ENCODE results near the gene TPP1. TPM values are rescaled to one million over a fixed set of nuclear protein-coding genes. Genes with fewer than 3 reads are reported as not detected.

TPP1 gene
- total RNA-seq, result 72.4 and 77.7 TPM in 2 replicates

- H3K27me3 ChIP-seq (ENCODE audit: control insufficient read depth, insufficient read depth, low read length), result no peaks in the 10 kb centered on the region
- peak within 1 kb of the TSS; percentile 84 for H3K4me3 ChIP-seq (ENCODE audit: low read depth, low read length)
- peaks cover 1% of the 10 kb centered on the region for H3K36me3 ChIP-seq (ENCODE audit: control insufficient read depth, insufficient read depth, low read length)
- no peak for TF ChIP-seq CTCF (IDR thresholded peaks at IDR 0.05; ENCODE audit: insufficient read depth, low read length, poor library complexity, severe bottlenecking)
- DNase-seq (ENCODE audit: low read depth), result peak; percentile 74
Measured at GRCh38 chr11:6619004-6619745, at the start of gene TPP1. TSS of gene TPP1 (minus strand) at chr11:6619422. CDS start at chr11:6619400, 22 bp downstream.

- Histone ChIP-seq H3K36me3 (ENCODE audit: control insufficient read depth, insufficient read depth, low read length) (no peaks in the 10 kb centered on the region), H3K4me3 (ENCODE audit: low read depth, low read length) (no peak overlapping the region), H3K27me3 (ENCODE audit: control insufficient read depth, insufficient read depth, low read length) (no peaks in the 10 kb centered on the region)
- DNase-seq (ENCODE audit: low read depth), result no peak
- TF ChIP-seq CTCF (IDR thresholded peaks at IDR 0.05; ENCODE audit: insufficient read depth, low read length, poor library complexity, severe bottlenecking), result peak; percentile 45
Measured at GRCh38 chr11:6667733-6668374, 48.6 kb upstream of the TPP1 start.

GRCh38 chr11:6666302-6667183 is 47.3 kb upstream of the TPP1 start:
- no peak for TF ChIP-seq CTCF (IDR thresholded peaks at IDR 0.05; ENCODE audit: insufficient read depth, low read length, poor library complexity, severe bottlenecking)
- no peaks in the 10 kb centered on the region for H3K36me3 ChIP-seq (ENCODE audit: control insufficient read depth, insufficient read depth, low read length)
- no peak for DNase-seq (ENCODE audit: low read depth)
- no peaks in the 10 kb centered on the region for H3K27me3 ChIP-seq (ENCODE audit: control insufficient read depth, insufficient read depth, low read length)
- no peak overlapping the region for H3K4me3 ChIP-seq (ENCODE audit: low read depth, low read length)

- Histone ChIP-seq H3K27me3 (ENCODE audit: control insufficient read depth, insufficient read depth, low read length) (no peaks in the 10 kb centered on the region), H3K4me3 (ENCODE audit: low read depth, low read length) (no peak overlapping the region), H3K36me3 (ENCODE audit: control insufficient read depth, insufficient read depth, low read length) (no peaks in the 10 kb centered on the region)
- no peak for TF ChIP-seq CTCF (IDR thresholded peaks at IDR 0.05; ENCODE audit: insufficient read depth, low read length, poor library complexity, severe bottlenecking)
- no peak for DNase-seq (ENCODE audit: low read depth)
Measured at GRCh38 chr11:6664551-6664950, 45.3 kb upstream of the TPP1 start.

- no peaks in the 10 kb centered on the region for H3K27me3 ChIP-seq (ENCODE audit: control insufficient read depth, insufficient read depth, low read length)
- H3K36me3 ChIP-seq (ENCODE audit: control insufficient read depth, insufficient read depth, low read length), result no peaks in the 10 kb centered on the region
- no peak for TF ChIP-seq CTCF (IDR thresholded peaks at IDR 0.05; ENCODE audit: insufficient read depth, low read length, poor library complexity, severe bottlenecking)
- DNase-seq (ENCODE audit: low read depth), result no peak
- H3K4me3 ChIP-seq (ENCODE audit: low read depth, low read length), result no peak overlapping the region
Measured at GRCh38 chr11:6663794-6664469, 44.7 kb upstream of the TPP1 start.
